Anterior cingulate cortex (tissue), 58 donors: ENCODE results near the gene SCD5.
A peak's percentile ranks its signal among the peaks of the same experiment; 100 is the strongest.

ENCODE experiments used
- DNase-seq, 58 donors: peaks; one replicate each; lab custom pipeline; 2025; lab: John Stamatoyannopoulos, UW

SCD5 gene

GRCh38 chr4:82645936-82646565 lies 152.5 kb downstream of the SCD5 start:
- DNase-seq = no peak

GRCh38 chr4:82644734-82645126 lies 153.9 kb downstream of the SCD5 start:
- no peak for DNase-seq

GRCh38 chr4:82643994-82644733 lies 154.4 kb downstream of the SCD5 start:
- no peak for DNase-seq

- no peak for DNase-seq
Observed at GRCh38 chr4:82642331-82642730, 156.3 kb downstream of the SCD5 start.

- DNase-seq = no peak
Observed at GRCh38 chr4:82640540-82640939, 158.1 kb downstream of the SCD5 start.

- peak in 8 of 58 donors; percentile 8 to 23 (median 16) for DNase-seq
Observed at GRCh38 chr4:82639971-82640370, 158.6 kb downstream of the SCD5 start.

GRCh38 chr4:82638479-82638878 lies 160.1 kb downstream of the SCD5 start:
- no peak for DNase-seq

GRCh38 chr4:82630079-82630478 lies 168.5 kb downstream of the SCD5 start:
- no peak for DNase-seq

GRCh38 chr4:82629238-82630000 lies 169.2 kb downstream of the SCD5 start:
- peak in 6 of 58 donors; percentile 5 to 32 (median 12) for DNase-seq

GRCh38 chr4:82626251-82626868 lies 172.2 kb downstream of the SCD5 start:
- peak in 1 of 58 donors; percentile 9 for DNase-seq

GRCh38 chr4:82624819-82625218 lies 173.8 kb downstream of the SCD5 start:
- DNase-seq = peak in 4 of 58 donors; percentile 11 to 35 (median 22)

- peak in 1 of 58 donors; percentile 8 for DNase-seq
Observed at GRCh38 chr4:82623121-82623683, 175.4 kb downstream of the SCD5 start.

GRCh38 chr4:82621251-82621650 lies 177.3 kb downstream of the SCD5 start:
- DNase-seq = no peak

GRCh38 chr4:82620126-82620735 lies 178.4 kb downstream of the SCD5 start:
- no peak for DNase-seq

GRCh38 chr4:82618103-82618720 lies 180.4 kb downstream of the SCD5 start:
- DNase-seq = no peak

GRCh38 chr4:82614838-82615449 lies 183.7 kb downstream of the SCD5 start:
- DNase-seq = no peak

GRCh38 chr4:82613121-82613520 lies 185.5 kb downstream of the SCD5 start:
- DNase-seq = no peak

- DNase-seq = peak in 10 of 58 donors; percentile 6 to 41 (median 20)
Observed at GRCh38 chr4:82611982-82612381, 186.6 kb downstream of the SCD5 start.

- DNase-seq = no peak
Observed at GRCh38 chr4:82611527-82611926, 187.1 kb downstream of the SCD5 start.
